ENCODE data around the gene DDX39B. TPM values are rescaled to one million over a fixed set of nuclear protein-coding genes. Genes with fewer than 3 reads are reported as not detected.
"Not testable (repeated sequence)": the region's sequence is repeated elsewhere in the genome, so short reads cannot be mapped to it uniquely, and the experiment has no call there.

DDX39B gene
- total RNA-seq, 3 donors from 2014 or later (not counting 1 experiment from before 2014, with no cell fraction given), result 506 to 571 (median 534) TPM

GRCh38 chr6:31556307-31556706, 14.5 kb upstream of the DDX39B start:
- Mint-ChIP-seq H3K9me3 (no peaks in the 10 kb centered on the region), H3K4me1 (peaks cover 40 to 49% of the 10 kb centered on the region in 2 donors), H3K4me3 (no peak overlapping the region), H3K36me3 (no peaks in the 10 kb centered on the region), H3K27me3 (ENCODE audit: low read depth in 2 of 2) (no peaks in the 10 kb centered on the region), H3K27ac (peak overlapping the region in 1 of 2 donors; percentile 65)
- intact Hi-C loops (cut with micrococcal nuclease), result loop anchor here (5.0 kb wide), 1 partner anchor 106 kb away; the partner anchor contains the start of genes C6orf47 and GPANK1
- DNase-seq, result peak in 1 of 2 donors; percentile 34
- Histone ChIP-seq H3K27ac (ENCODE audit: low read length) (no peak overlapping the region), H3K27me3 (ENCODE audit: control insufficient read depth, insufficient read depth, low read length) (no peaks in the 10 kb centered on the region), H3K36me3 (ENCODE audit: control insufficient read depth, insufficient read depth, low read length) (no peaks in the 10 kb centered on the region), H3K4me1 (ENCODE audit: control insufficient read depth, insufficient read depth, low read length) (peaks cover 60% of the 10 kb centered on the region), H3K9me3 (ENCODE audit: control insufficient read depth, insufficient read depth, low read length) (no peaks in the 10 kb centered on the region), H3K4me3 (ENCODE audit: low read length) (no peak overlapping the region)
- no peak for TF ChIP-seq CTCF (IDR thresholded peaks at IDR 0.05)
- no peak for ATAC-seq
- WGBS (ENCODE audit: insufficient coverage), result 31% methylated on average over 2 of the region's 3 CpGs

- not testable (repeated sequence) for H3K36me3 Mint-ChIP-seq; H3K36me3 ChIP-seq (ENCODE audit: control insufficient read depth, insufficient read depth, low read length); H3K9me3 Mint-ChIP-seq; H3K27ac ChIP-seq (ENCODE audit: low read length); H3K9me3 ChIP-seq (ENCODE audit: control insufficient read depth, insufficient read depth, low read length); H3K27me3 Mint-ChIP-seq (ENCODE audit: low read depth in 2 of 2); H3K27me3 ChIP-seq (ENCODE audit: control insufficient read depth, insufficient read depth, low read length); H3K4me3 ChIP-seq (ENCODE audit: low read length)
- ATAC-seq (peak; percentile 40 to 63 (median 41)), DNase-seq (peak; percentile 57 to 86)
- TF ChIP-seq CTCF (IDR thresholded peaks at IDR 0.05), result peak; percentile 66
- WGBS (ENCODE audit: insufficient coverage), result 11% methylated on average over 5 of the region's 5 CpGs
- Mint-ChIP-seq H3K4me3 (peak overlapping the region; percentile 6), H3K4me1 (peaks cover 28 to 39% of the 10 kb centered on the region in 2 donors), H3K27ac (peak overlapping the region; percentile 38 to 80)
- intact Hi-C loops (cut with micrococcal nuclease), result loop anchor here (1.0 kb wide), 1 partner anchor 47 kb away; no protein-coding TSS in a partner anchor
- peaks cover 38% of the 10 kb centered on the region for H3K4me1 ChIP-seq (ENCODE audit: control insufficient read depth, insufficient read depth, low read length)
Observed at GRCh38 chr6:31551371-31551770, 9.6 kb upstream of the DDX39B start.

- H3K4me1 Mint-ChIP-seq, result peaks cover 30 to 37% of the 10 kb centered on the region in 2 donors
- Histone ChIP-seq H3K4me1 (ENCODE audit: control insufficient read depth, insufficient read depth, low read length) (peaks cover 33% of the 10 kb centered on the region), H3K27ac (ENCODE audit: low read length) (peak overlapping the region; percentile 87), H3K27me3 (ENCODE audit: control insufficient read depth, insufficient read depth, low read length) (no peaks in the 10 kb centered on the region), H3K4me3 (ENCODE audit: low read length) (no peak overlapping the region), H3K36me3 (ENCODE audit: control insufficient read depth, insufficient read depth, low read length) (no peaks in the 10 kb centered on the region), H3K9me3 (ENCODE audit: control insufficient read depth, insufficient read depth, low read length) (no peaks in the 10 kb centered on the region)
- peak overlapping the region; percentile 45 for H3K4me3 Mint-ChIP-seq
- H3K27ac Mint-ChIP-seq, result peak overlapping the region; percentile 90 to 97
- intact Hi-C loops (cut with micrococcal nuclease), result loop anchor here (10.0 kb wide), 1 partner anchor 186 kb away; the partner anchor contains the start of gene CLIC1
- ATAC-seq (no peak), DNase-seq (no peak)
- no peaks in the 10 kb centered on the region for H3K36me3 Mint-ChIP-seq
- no peaks in the 10 kb centered on the region for H3K27me3 Mint-ChIP-seq (ENCODE audit: low read depth in 2 of 2)
- no peaks in the 10 kb centered on the region for H3K9me3 Mint-ChIP-seq
- TF ChIP-seq CTCF (IDR thresholded peaks at IDR 0.05), result no peak
- 100% methylated on average over 2 of the region's 2 CpGs for WGBS (ENCODE audit: insufficient coverage)
Observed at GRCh38 chr6:31548544-31548873, 6.7 kb upstream of the DDX39B start.
